ENCODE results near the gene MIDN.

The MIDN gene

GRCh38 chr19:1250437-1251260, 2.3 kb downstream of the MIDN start:
- no peak for DNase-seq (ENCODE audit: extremely low read depth, low read depth)

DNA sequence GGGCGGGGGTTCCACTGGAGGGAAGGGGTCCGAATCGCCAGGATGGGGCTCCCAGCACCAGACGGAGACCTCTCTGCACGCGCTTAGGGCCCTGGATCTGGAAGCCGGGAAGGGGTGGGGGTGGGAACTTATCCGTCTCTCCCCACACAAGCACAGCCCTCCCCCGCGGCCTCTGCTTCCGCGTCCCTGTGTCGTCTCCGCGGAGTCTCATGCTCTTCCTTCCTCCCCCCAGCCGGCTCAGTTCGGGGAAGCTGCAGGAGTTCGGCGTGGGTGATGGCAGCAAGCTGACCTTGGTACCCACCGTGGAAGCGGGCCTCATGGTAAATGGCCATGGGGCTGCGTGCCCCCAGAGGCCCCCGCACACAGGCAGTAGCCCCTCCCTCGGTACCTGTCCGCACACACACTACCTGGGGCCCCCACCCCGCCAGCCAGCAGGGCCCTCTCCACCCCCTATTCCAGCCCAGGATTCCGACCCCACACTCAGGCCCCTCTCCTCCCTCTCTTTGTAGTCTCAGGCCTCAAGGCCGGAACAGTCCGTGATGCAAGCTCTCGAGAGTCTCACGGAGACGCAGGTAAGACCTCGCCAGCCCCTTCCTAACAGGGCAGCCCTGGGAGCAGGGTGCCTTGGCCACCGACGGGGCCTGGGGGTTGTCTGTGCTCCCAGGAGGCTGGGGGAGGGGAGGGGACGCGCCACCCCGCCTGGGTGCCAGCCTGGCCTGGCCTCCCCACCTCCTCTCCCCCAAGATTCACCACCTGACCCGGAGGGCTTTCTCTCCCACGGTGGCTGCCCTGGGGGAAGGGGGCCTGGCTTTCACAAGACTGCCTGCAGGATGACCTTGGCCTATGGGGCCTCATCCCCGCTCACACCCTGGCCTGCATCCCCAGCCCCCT, 3.2 kb downstream of the MIDN start:
- peak overlapping the region; percentile 77 for H3K4me3 ChIP-seq (replicated peaks; ENCODE audit: low read depth, low read length)
- no peak for DNase-seq (ENCODE audit: extremely low read depth, low read depth)
- no peak for TF ChIP-seq CTCF (IDR thresholded peaks at IDR 0.05; ENCODE audit: low read depth, low read length, missing control alignments)

More at GRCh38 chr19:1250437-1251260, 2.3 kb downstream of the MIDN start:
- TF ChIP-seq CTCF (IDR thresholded peaks at IDR 0.05; ENCODE audit: low read depth, low read length, missing control alignments): no peak
- peak overlapping the region; percentile 77 for H3K4me3 ChIP-seq (replicated peaks; ENCODE audit: low read depth, low read length)

- no peak for DNase-seq (ENCODE audit: extremely low read depth, low read depth)
- no peak for TF ChIP-seq CTCF (IDR thresholded peaks at IDR 0.05; ENCODE audit: low read depth, low read length, missing control alignments)
- peak overlapping the region; percentile 77 for H3K4me3 ChIP-seq (replicated peaks; ENCODE audit: low read depth, low read length)
Observed at GRCh38 chr19:1252221-1252820, 3.9 kb downstream of the MIDN start.

GRCh38 chr19:1252821-1253513, 4.6 kb downstream of the MIDN start:
- no peak for DNase-seq (ENCODE audit: extremely low read depth, low read depth)
- no peak for TF ChIP-seq CTCF (IDR thresholded peaks at IDR 0.05; ENCODE audit: low read depth, low read length, missing control alignments)
- peak overlapping the region; percentile 77 for H3K4me3 ChIP-seq (replicated peaks; ENCODE audit: low read depth, low read length)

DNA sequence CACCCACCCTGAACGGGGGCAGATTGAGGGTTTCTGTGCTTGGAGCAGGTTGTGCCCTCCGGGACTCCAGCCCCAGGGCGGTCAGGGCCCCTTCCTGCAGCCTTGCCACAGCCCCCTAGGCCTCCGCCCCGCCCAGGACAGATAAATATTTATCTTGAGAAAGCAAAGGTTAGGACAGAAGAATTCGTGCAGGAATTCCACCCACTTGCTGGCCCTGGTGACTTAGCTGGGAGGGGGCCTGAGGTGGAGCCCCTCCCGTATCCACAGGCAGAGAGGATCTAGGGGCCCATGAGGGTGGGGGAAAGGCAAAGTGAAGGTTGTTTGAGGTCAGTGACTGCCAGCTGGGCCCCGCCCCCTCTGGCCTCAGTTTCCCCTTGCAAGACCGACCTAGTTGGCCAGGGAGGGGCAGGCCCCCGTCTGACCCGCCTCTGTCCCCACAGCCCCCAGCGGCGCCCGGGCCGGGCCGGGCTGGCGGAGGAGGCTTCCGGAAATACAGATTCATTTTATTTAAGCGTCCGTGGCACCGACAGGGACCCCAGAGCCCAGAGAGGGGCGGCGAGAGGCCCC, 5.2 kb downstream of the MIDN start:
- DNase-seq (ENCODE audit: extremely low read depth, low read depth): no peak
- peak overlapping the region; percentile 77 for H3K4me3 ChIP-seq (replicated peaks; ENCODE audit: low read depth, low read length)
- no peak for TF ChIP-seq CTCF (IDR thresholded peaks at IDR 0.05; ENCODE audit: low read depth, low read length, missing control alignments)

GRCh38 chr19:1254081-1254527, 5.7 kb downstream of the MIDN start:
- H3K4me3 ChIP-seq (replicated peaks; ENCODE audit: low read depth, low read length): no peak overlapping the region
- no peak for TF ChIP-seq CTCF (IDR thresholded peaks at IDR 0.05; ENCODE audit: low read depth, low read length, missing control alignments)

More at GRCh38 chr19:1254081-1254527, 5.7 kb downstream of the MIDN start:
- no peak for DNase-seq (ENCODE audit: extremely low read depth, low read depth)
